SK-N-SH (cell line): ENCODE measurements around the gene DIS3L2. TPM values are rescaled to one million over a fixed set of nuclear protein-coding genes. Genes with fewer than 3 reads are reported as not detected.

Experiments used
- CTCF ChIA-PET: fragments of 300-600, 350-600 bp; formaldehyde crosslinking; extraction: SDS; loops from one replicate; lab custom pipeline; 2021; lab: Yijun Ruan, JAX
- POLR2A ChIA-PET: fragments of 350-600 bp; sonication (Branson Sonifier 250); formaldehyde crosslinking; extraction: SDS; loops from one replicate; lab custom pipeline; 2020; ENCODE audit warnings: antibody characterized with exemption, inconsistent platforms; lab: Yijun Ruan, JAX
- DNase-seq: peaks from one replicate; pipeline ENCODE4 v3.0.0; 2012
- H2AFZ ChIP-seq: fragments of 200-600 bp; sonication (generic); 2 replicates; pipeline ENCODE4 v1.8.1; 2016; ENCODE audit warnings: antibody characterized with exemption, mild to moderate bottlenecking, low read depth
- H3F3A ChIP-seq: fragments of 200-600 bp; sonication (generic); replicated peaks from 2 replicates; pipeline ENCODE3; 2016; ENCODE audit warnings: antibody characterized with exemption, mild to moderate bottlenecking; ENCODE audit not compliant: insufficient read depth
- H3K27ac ChIP-seq, 2 experiments: fragments of 200-500 bp in 1 of 2; fragments of 200-600 bp in 1 of 2; sonication (Bioruptor generic) in 1 of 2; sonication (generic), shearing (Covaris generic) in 1 of 2; 2 replicates each; pipeline versions ENCODE4 v1.5.1 to v1.6.1; 2014 to 2016; ENCODE audit warnings: low read depth in 2 of 2, inconsistent platforms in 1 of 2, low read length in 1 of 2, mild to moderate bottlenecking in 1 of 2, mixed read lengths in 1 of 2
- H3K27me3 ChIP-seq: fragments of 200-600 bp; sonication (generic), shearing (Covaris generic); 2 replicates; pipeline ENCODE4 v1.6.1; 2016; ENCODE audit warnings: mixed run types; ENCODE audit not compliant: insufficient read depth
- H3K36me3 ChIP-seq, 2 experiments: fragments of 200-500 bp in 1 of 2; fragments of 200-600 bp in 1 of 2; sonication (Bioruptor generic) in 1 of 2; sonication (generic) in 1 of 2; replicated peaks in 1 of 2; 2 replicates each; pipeline versions ENCODE3 to v1.5.1; 2014 to 2016; ENCODE audit warnings: low read length in 1 of 2, mild to moderate bottlenecking in 1 of 2; ENCODE audit not compliant: insufficient read depth in 2 of 2, control insufficient read depth in 1 of 2
- H3K4me1 ChIP-seq, 2 experiments: fragments of 200-500 bp in 1 of 2; fragments of 200-600 bp in 1 of 2; sonication (Bioruptor generic) in 1 of 2; sonication (generic), shearing (Covaris generic) in 1 of 2; 2 replicates each; pipeline versions ENCODE4 v1.5.1 to v1.6.1; 2014 to 2016; ENCODE audit warnings: low read depth in 1 of 2, low read length in 1 of 2, mixed run types in 1 of 2; ENCODE audit not compliant: insufficient read depth in 2 of 2, control insufficient read depth in 1 of 2
- H3K4me2 ChIP-seq: fragments of 200-600 bp; sonication (generic), shearing (Covaris generic); 2 replicates; pipeline ENCODE4 v1.6.1; 2017; ENCODE audit warnings: mixed run types
- H3K4me3 ChIP-seq, 2 experiments: fragments of 200-500 bp in 1 of 2; fragments of 200-600 bp in 1 of 2; sonication (Bioruptor generic) in 1 of 2; sonication (generic), shearing (Covaris generic) in 1 of 2; 2 replicates each; pipeline versions ENCODE4 v1.5.1 to v1.8.1; 2014 to 2016; ENCODE audit warnings: low read depth in 2 of 2, inconsistent platforms in 1 of 2, low read length in 1 of 2, mild to moderate bottlenecking in 1 of 2, mixed read lengths in 1 of 2, moderate library complexity in 1 of 2
- H3K79me2 ChIP-seq: fragments of 200-600 bp; sonication (generic); 2 replicates; pipeline ENCODE4 v1.8.1; 2017; ENCODE audit warnings: mild to moderate bottlenecking; ENCODE audit not compliant: insufficient read depth
- H3K9ac ChIP-seq: fragments of 200-600 bp; sonication (generic); 2 replicates; pipeline ENCODE4 v1.6.1; 2017; ENCODE audit warnings: mixed run types
- H3K9me2 ChIP-seq: fragments of 200-600 bp; sonication (generic); 2 replicates; pipeline ENCODE4 v1.6.1; 2017; ENCODE audit warnings: mixed run types
- H3K9me3 ChIP-seq: fragments of 200-600 bp; sonication (generic); 2 replicates; pipeline ENCODE4 v1.6.1; 2017; ENCODE audit warnings: mixed run types, mild to moderate bottlenecking, moderate library complexity
- H4K20me1 ChIP-seq: fragments of 200-600 bp; sonication (generic); 2 replicates; pipeline ENCODE4 v1.6.1; 2017; ENCODE audit warnings: mild to moderate bottlenecking, mixed run types; ENCODE audit not compliant: insufficient read depth
- ELF1 ChIP-seq: IDR thresholded peaks from 2 replicates; pipeline ENCODE4 v1.4.0; 2012
- EP300 ChIP-seq, 2 experiments: IDR thresholded peaks; 2 replicates each; pipeline versions ENCODE4 v1.4.0 to v1.6.1; 2012; ENCODE audit warnings: borderline replicate concordance in 1 of 2, low read depth in 1 of 2, low read length in 1 of 2
- FOXM1 ChIP-seq: IDR thresholded peaks from 2 replicates; pipeline ENCODE4 v1.4.0; 2012; ENCODE audit warnings: low read depth, mild to moderate bottlenecking
- MEF2A ChIP-seq: IDR thresholded peaks from 2 replicates; pipeline ENCODE4 v1.4.0; 2012; ENCODE audit warnings: low read depth, borderline replicate concordance
- MXI1 ChIP-seq: IDR thresholded peaks from 2 replicates; pipeline ENCODE4 v1.6.1; 2012; ENCODE audit warnings: mild to moderate bottlenecking, low read depth, low read length, improper control_type of control experiment
- NRF1 ChIP-seq: IDR thresholded peaks from 2 replicates; pipeline ENCODE4 v1.6.1; 2012; ENCODE audit warnings: low read depth, mild to moderate bottlenecking, low read length
- POLR2AphosphoS5 ChIP-seq: IDR thresholded peaks from 2 replicates; pipeline ENCODE4 v1.6.1; 2012; ENCODE audit warnings: low read depth, low read length
- RCOR1 ChIP-seq: fragments of 150-350 bp; IDR thresholded peaks from 2 replicates; pipeline ENCODE4 v1.6.1; 2017; ENCODE audit warnings: antibody characterized with exemption, low read length
- SIN3A ChIP-seq: IDR thresholded peaks from 2 replicates; pipeline ENCODE4 v1.6.1; 2012; ENCODE audit warnings: low read depth, mild to moderate bottlenecking, low read length, moderate library complexity, borderline replicate concordance
- SMC3 ChIP-seq: IDR thresholded peaks from 2 replicates; pipeline ENCODE4 v1.6.1; 2012; ENCODE audit warnings: low read depth, low read length, improper control_type of control experiment
- TEAD4 ChIP-seq: IDR thresholded peaks from 2 replicates; pipeline ENCODE4 v1.4.0; 2012; ENCODE audit warnings: mild to moderate bottlenecking, borderline replicate concordance; ENCODE audit not compliant: insufficient read depth
- WGBS: methylation state at CpG from one replicate; pipeline ENCODE4 v1.1.6; 2017; ENCODE audit warnings: low lambda C conversion rate; 5-methylcytosine and 5-hydroxymethylcytosine counted together
- polyA plus RNA-seq, 3 experiments: library from polyadenylated mRNA; depleted of rRNA; stranded (reverse); fragments of >200 nt; gene quantifications; 2 replicates each; pipeline ENCODE4 v1.2.3, GENCODE V29; 2012
- TF ChIP-seq, protein P1 (sequence below): IDR thresholded peaks from 2 replicates; pipeline ENCODE4 v1.4.0; 2012; ENCODE audit warnings: low read depth, borderline replicate concordance
- TF ChIP-seq, protein P2 (sequence below): IDR thresholded peaks from 2 replicates; pipeline ENCODE4 v1.4.0; 2012; ENCODE audit warnings: low read depth
- TF ChIP-seq, protein P3 (sequence below): fragments of 150-350 bp; IDR thresholded peaks from 2 replicates; pipeline ENCODE4 v1.6.1; 2017; ENCODE audit warnings: antibody characterized with exemption, low read length, low read depth, borderline replicate concordance
- TF ChIP-seq, protein P4 (sequence below): fragments of 200-600 bp; sonication (generic); IDR thresholded peaks from 2 replicates; pipeline ENCODE4 v1.6.1; 2017; ENCODE audit warnings: antibody characterized with exemption, mild to moderate bottlenecking, moderate library complexity

Gene DIS3L2
- polyA plus RNA-seq, 1 of the 3 experiments (the other 2 are of a cell fraction): 17.9 TPM

DNA sequence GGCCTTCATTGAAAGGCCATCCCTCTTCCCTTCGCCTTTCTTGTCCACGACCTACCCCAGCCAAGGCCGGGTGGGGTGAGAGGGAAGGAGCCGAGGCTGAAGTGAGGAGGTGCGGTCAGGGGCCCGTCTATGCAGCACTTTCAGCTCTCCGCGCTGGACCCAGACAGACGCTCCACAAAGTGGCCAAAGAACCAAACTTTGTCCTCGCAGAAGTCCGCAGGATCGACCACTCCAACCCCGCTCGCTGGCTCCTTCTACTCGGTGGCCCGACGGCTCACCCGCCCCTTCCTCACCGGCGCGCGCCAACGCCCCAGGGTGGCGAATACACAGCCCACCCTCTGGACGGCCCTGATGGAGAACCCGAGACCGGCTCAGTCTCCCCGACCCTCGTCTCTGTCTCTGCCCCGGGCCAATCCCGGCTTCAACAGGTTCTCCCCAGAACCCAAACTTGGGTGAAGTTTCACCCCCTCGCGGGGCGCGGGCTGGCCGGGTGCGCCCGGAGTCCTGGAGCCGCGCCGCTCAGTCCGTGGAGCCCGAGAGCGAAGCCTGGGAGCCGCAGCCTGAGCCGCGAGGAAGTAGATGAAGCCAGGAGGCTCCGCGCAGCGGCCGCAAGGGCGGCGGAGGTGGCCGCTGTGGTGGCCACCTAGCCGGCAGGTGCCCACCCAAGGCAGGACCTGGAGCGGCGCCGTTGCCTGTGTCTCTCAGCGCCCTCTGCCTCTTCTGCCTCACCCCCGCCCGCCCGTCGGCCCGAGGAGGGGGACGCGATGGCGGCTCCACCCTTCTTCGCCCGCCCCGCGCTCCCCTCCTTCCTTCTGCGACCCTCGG is 390.4 kb downstream of the DIS3L2 start:
- no peak overlapping the region for H2AFZ ChIP-seq
- H3K9ac ChIP-seq: no peak overlapping the region
- H3K4me1 ChIP-seq: no peaks in the 10 kb centered on the region
- H3K9me3 ChIP-seq: no peaks in the 10 kb centered on the region
- ChIA-PET POLR2A (no interaction called here), CTCF (interaction anchor here (1.0 to 1.3 kb wide), 4 partner anchors 11 to 426 kb away, joined by 3 to 6 read pairs (median 4); partner anchors contain the start of gene NPPC)
- WGBS: 24% methylated on average over 19 of the region's 73 CpGs
- H3K9me2 ChIP-seq: no peaks in the 10 kb centered on the region
- H3K27me3 ChIP-seq: peaks cover 67% of the 10 kb centered on the region
- H3K79me2 ChIP-seq: no peaks in the 10 kb centered on the region
- no peaks in the 10 kb centered on the region for H3F3A ChIP-seq
- H3K27ac ChIP-seq: no peak overlapping the region
- H3K4me3 ChIP-seq: no peak overlapping the region
- no peak for DNase-seq
- TF ChIP-seq SMC3 (no peak), SIN3A (no peak), RCOR1 (no peak), NRF1 (no peak), POLR2AphosphoS5 (no peak), ELF1 (no peak), FOXM1 (no peak)
- TF ChIP-seq, protein P1, sequence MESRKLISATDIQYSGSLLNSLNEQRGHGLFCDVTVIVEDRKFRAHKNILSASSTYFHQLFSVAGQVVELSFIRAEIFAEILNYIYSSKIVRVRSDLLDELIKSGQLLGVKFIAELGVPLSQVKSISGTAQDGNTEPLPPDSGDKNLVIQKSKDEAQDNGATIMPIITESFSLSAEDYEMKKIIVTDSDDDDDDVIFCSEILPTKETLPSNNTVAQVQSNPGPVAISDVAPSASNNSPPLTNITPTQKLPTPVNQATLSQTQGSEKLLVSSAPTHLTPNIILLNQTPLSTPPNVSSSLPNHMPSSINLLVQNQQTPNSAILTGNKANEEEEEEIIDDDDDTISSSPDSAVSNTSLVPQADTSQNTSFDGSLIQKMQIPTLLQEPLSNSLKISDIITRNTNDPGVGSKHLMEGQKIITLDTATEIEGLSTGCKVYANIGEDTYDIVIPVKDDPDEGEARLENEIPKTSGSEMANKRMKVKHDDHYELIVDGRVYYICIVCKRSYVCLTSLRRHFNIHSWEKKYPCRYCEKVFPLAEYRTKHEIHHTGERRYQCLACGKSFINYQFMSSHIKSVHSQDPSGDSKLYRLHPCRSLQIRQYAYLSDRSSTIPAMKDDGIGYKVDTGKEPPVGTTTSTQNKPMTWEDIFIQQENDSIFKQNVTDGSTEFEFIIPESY: no peak
- TF ChIP-seq, protein P2, sequence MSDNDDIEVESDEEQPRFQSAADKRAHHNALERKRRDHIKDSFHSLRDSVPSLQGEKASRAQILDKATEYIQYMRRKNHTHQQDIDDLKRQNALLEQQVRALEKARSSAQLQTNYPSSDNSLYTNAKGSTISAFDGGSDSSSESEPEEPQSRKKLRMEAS: no peak
- TF ChIP-seq, protein P3, sequence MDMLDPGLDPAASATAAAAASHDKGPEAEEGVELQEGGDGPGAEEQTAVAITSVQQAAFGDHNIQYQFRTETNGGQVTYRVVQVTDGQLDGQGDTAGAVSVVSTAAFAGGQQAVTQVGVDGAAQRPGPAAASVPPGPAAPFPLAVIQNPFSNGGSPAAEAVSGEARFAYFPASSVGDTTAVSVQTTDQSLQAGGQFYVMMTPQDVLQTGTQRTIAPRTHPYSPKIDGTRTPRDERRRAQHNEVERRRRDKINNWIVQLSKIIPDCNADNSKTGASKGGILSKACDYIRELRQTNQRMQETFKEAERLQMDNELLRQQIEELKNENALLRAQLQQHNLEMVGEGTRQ: no peak
- no peak overlapping the region for H3K4me2 ChIP-seq
- no peaks in the 10 kb centered on the region for H3K36me3 ChIP-seq
- no peaks in the 10 kb centered on the region for H4K20me1 ChIP-seq

DNA sequence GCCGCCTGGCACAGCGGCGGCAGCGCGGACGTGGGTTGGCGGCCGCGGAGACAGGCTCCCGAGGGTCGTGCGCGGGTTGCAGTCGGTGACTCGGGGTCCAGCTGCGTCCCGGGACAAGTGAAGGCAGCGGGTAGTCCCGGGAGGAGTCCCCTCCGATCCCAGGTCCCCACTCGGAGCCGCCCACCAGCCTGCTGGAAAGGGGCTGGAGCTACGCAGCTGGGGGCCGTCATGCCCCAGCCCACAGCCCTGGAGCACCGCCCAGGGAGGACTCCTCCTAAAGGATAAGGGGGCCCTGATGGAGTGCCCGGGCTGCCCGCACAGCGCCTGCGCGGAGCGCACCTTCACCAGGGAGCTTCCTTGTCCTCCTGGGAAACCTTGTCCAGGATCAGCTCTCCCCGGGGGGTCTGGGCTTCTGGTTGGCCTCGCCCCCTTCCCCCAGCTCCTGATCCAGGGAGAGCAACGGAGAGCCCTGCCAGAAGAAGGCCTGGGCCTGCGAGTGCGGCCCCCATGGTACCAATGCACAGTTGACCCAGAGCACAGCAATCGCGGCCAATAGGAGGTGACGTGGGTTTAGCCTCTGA is 391.1 kb downstream of the DIS3L2 start:
- no peak overlapping the region for H3K27ac ChIP-seq
- H3K4me2 ChIP-seq: no peak overlapping the region
- no peaks in the 10 kb centered on the region for H3F3A ChIP-seq
- peaks cover 60% of the 10 kb centered on the region for H3K27me3 ChIP-seq
- 40% methylated on average over 13 of the region's 39 CpGs for WGBS
- H3K79me2 ChIP-seq: no peaks in the 10 kb centered on the region
- H3K4me3 ChIP-seq: no peak overlapping the region
- CTCF ChIA-PET: interaction anchor here (0.6 to 1.3 kb wide), 4 partner anchors 12 to 819 kb away, joined by 3 to 6 read pairs (median 5); partner anchors contain the start of gene NPPC
- DNase-seq: no peak
- H3K9me3 ChIP-seq: no peaks in the 10 kb centered on the region
- H3K36me3 ChIP-seq: no peaks in the 10 kb centered on the region
- POLR2A ChIA-PET: no interaction called here
- H3K9me2 ChIP-seq: no peaks in the 10 kb centered on the region
- no peak overlapping the region for H3K9ac ChIP-seq
- no peaks in the 10 kb centered on the region for H4K20me1 ChIP-seq
- H2AFZ ChIP-seq: no peak overlapping the region
- no peaks in the 10 kb centered on the region for H3K4me1 ChIP-seq
- TF ChIP-seq RCOR1 (no peak), EP300 (IDR thresholded peaks at IDR 0.05; ENCODE audit: borderline replicate concordance in 1 of 2, low read depth in 1 of 2, low read length in 1 of 2) (no peak), MEF2A (no peak), ELF1 (no peak), TEAD4 (no peak), MXI1 (no peak), SIN3A (no peak), POLR2AphosphoS5 (no peak)
- TF ChIP-seq, protein P2: no peak
- TF ChIP-seq, protein P4, sequence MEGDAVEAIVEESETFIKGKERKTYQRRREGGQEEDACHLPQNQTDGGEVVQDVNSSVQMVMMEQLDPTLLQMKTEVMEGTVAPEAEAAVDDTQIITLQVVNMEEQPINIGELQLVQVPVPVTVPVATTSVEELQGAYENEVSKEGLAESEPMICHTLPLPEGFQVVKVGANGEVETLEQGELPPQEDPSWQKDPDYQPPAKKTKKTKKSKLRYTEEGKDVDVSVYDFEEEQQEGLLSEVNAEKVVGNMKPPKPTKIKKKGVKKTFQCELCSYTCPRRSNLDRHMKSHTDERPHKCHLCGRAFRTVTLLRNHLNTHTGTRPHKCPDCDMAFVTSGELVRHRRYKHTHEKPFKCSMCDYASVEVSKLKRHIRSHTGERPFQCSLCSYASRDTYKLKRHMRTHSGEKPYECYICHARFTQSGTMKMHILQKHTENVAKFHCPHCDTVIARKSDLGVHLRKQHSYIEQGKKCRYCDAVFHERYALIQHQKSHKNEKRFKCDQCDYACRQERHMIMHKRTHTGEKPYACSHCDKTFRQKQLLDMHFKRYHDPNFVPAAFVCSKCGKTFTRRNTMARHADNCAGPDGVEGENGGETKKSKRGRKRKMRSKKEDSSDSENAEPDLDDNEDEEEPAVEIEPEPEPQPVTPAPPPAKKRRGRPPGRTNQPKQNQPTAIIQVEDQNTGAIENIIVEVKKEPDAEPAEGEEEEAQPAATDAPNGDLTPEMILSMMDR: no peak
- TF ChIP-seq, protein P1: no peak
- TF ChIP-seq, protein P3: no peak
